HG03432 (cell line): ENCODE results near the gene COG2.
"Not testable (repeated sequence)": the region's sequence is repeated elsewhere in the genome, so short reads cannot be mapped to it uniquely, and the experiment has no call there.

ENCODE experiments used
- ATAC-seq: cut with Tn5 transposase; IDR thresholded peaks from one replicate; pipeline ENCODE4 v1.9.1; 2021; ENCODE audit warnings: mild to moderate bottlenecking, moderate library complexity; ENCODE audit not compliant: unreplicated experiment

COG2 gene

DNA sequence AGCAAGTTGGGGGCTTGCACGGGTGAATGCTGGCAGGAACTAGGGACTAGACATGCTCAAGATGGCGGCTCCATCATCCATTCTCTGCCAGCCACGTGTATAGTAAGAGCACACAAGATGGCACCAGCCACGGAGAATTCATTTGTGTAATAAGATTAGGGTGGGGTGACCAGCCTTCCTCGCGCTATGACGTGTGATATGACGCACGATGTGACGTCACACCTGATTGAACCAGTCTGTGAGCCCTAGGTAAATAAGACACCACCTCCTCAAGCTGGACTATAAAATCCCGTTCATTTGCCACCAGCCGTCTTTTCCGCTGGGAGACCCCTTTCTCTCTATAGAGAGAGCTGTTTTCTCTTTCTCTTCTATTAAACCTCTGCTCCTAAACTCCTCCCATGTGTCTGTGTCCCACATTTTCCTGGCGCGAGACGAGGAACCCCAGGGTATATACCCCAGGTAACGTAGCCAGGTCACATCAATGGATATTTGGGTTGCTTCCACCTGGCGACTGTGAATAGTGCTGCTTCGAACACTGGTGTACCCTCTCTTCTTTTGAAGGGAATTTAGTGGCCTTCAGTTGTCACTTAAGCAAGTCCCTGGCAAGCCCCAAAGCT lies 18.1 kb upstream of the COG2 start:
- ATAC-seq, result no peak

DNA sequence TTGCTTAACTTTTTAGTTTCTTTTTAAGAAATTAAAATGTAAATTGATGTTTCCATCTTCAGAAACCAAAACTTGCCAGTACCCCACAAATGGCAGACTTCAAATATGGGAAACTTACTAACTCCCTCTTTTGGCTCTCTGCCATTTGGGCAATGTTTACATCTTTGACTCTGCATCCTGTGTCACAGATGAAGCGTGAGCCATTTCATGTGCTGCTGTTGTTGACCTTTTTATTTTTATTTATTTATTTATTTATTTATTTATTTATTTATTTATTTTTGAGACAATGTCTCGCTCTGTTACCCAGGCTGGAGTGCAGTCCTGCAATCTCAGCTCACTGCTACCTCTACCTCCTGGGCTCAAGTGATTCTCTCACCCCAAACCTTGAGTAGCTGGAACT lies 16.0 kb upstream of the COG2 start:
- ATAC-seq, result no peak

DNA sequence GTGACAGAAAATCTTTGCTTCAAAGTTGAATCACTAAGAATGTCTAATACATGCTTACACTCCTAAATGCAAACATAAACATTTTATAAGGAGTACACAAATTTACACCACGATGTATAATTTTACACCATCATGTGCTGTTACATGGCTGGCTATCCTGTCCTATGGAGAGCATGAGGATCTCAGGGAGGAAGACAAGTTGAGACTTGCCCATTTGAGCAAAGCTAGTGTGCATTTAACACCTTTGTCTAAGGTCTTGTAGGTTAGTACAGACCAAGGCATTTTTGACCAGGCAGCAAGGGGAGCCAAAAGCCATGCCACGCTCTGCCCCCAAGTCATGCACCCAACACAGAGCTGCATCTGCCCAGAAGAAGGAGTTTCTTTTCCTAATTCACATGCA lies 14.5 kb upstream of the COG2 start:
- ATAC-seq, result no peak

DNA sequence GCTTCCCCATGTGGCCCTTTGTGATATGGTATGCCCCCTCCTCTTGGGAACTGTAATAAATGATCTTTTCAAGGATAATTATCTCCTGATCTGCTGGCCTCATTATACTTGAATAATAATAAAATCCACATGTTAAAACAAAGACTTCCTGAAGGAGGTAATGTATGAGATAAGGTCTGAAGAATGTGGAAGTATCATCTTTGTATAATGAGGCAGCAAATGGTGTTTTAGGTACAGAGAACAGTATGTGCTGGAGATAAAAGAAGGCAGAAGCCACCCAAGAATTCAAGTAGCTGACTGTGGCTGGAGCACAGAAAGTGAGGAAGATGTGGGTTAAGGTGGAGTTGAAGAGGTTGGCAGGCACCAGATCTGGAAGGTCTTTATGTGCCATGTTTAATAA lies 12.8 kb upstream of the COG2 start:
- no peak for ATAC-seq

DNA sequence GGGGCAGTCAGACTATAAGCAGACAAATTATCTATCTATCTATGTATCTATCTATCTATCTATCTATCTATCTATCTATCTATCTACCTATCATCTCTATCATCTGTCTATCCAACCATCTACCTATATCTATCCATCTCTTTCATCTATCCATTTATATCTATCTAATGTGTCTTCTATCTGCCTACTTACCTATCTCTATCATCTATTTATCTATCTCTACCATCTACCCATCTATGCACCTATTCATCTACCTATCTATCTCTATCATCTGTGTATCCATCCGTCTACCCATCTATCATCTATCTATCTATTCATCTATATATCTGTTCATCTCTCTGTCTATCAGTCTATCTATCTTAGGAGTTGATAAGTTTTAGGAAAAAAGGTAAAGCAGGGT lies 10.8 kb upstream of the COG2 start:
- no peak for ATAC-seq

DNA sequence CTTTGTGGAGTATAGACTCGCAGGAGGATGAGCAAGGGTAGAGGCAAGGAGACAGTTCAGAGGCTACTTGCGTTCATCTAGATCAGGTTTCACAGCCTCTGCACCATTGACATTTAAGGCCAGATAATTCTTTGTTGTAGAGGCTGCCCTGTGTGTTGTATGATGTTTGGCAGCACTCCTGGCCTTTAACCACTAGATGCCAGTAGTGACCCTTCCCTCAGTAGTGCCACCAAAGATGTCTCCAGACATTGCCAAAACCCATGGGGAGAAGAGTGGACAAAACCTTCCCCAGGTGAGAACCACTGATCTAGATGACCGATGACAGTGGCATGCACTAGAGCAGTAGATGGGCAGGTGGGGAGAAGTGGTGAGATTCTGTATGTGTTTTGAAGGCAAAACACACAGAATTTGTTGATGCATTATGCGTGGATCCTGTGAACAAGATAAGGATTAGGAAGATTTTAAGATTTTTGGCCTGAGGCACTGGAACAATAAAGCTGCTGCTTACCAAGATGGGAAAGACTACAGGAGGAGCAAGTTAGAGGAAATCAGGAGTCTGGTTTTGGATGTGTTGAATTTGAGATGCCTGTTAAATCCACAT lies 9.9 kb upstream of the COG2 start:
- ATAC-seq, result peak; percentile 55

DNA sequence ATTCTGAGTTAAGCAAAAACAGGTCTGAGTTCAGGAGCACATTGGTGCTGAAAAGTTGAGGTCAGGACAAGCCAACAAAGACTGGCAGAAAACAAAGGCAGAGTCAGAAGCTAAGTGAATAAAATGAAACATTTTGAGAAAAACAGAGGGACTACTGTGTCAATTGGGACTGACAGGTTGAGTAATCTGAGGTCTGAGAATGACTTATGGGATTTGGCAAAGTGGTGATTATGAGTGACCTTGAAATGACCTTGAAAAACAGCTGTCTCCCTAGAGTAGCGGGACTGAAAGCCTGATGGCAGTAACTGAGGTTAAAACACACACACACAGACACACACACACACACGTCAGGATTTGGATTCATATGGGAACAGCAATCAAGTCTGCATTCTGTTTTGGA lies 8.8 kb upstream of the COG2 start:
- ATAC-seq, result no peak

DNA sequence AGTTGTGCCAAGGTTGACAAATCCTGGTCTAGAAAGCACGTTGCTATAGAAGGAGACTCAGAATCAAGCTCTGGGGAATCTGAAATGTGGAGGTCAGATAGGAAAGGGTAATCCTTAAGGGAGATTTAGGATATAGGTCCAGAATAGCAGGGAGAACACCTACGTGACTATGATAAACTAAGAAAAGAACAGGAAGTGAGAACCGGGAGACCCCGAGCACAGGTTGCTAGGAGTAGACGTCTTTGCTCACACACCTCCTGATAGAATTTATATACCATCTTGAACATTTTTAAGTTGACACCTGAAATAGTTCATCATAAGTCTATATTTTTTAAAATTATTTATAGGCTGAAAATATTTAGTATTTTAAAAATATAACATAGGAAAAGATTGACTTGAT lies 7.9 kb upstream of the COG2 start:
- ATAC-seq, result no peak

DNA sequence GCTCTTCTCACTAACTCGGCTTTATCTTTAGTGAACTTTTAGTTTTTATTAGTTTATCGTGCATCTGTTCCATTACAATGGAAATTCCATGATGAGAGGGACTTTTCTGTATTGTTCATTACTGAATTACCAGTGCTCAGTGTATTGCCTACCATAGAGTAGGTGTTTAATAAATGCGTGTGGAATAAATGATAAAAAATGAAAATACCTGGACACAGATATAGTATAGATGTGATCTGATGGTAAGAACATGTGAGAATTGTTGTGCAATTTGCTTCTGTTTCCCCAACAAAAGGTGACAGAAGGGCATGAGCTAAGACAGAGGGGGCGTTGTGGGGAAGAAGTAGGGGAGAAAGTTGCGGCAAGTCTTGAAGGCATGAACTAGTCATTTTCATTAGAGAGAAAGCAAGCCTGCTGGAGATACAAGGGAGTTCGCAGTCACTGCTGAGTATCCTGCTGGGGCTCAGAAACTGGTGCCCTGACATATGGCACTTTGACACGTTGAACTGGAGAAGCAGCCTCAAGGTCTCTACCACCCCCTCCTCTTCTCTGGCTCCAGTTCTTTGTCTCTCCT lies 5.6 kb upstream of the COG2 start:
- no peak for ATAC-seq

DNA sequence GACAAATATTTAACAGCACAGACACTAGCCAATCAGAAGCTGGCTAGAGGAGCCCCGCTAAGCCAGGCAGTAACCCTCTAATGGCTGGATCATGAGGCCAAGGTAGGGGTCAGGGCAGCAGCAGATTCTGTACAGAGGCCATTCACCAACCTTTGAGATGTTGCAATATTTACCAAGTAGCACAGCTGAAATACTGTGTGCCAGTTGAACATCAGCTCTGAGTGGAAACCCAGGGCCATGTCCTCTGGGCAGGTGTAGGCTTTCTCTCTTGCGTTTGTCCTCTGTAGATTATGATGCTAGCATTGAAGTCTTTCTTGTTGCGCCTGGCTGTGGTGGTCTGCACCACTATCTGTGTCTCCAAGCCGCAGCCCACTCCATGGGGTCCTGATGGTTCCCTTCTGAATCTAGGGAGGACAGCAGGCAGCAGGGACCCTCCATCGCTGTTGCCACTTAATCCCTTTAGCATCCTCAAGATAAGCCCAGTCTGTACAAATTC lies 2.5 kb upstream of the COG2 start:
- ATAC-seq, result no peak

DNA sequence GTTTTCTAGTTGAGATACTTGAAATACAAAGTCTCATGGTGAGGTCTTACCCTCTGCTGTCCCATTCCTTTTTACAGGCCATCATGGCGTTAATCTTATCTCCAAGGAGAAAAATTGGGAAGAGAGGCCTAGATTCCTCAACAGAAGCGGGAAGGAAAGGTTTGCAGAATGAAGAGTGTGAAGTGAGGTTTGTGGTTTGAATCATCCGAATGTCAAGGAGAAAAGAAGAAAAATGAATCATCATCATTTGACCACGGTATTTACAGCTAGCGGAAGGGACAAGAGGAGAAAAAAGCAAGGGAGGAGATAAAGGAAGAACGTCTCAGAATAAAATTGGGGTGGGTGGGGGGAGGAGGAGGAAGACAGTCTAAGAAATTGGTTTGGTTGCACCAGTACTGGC lies 935 bp upstream of the COG2 start:
- no peak for ATAC-seq

DNA sequence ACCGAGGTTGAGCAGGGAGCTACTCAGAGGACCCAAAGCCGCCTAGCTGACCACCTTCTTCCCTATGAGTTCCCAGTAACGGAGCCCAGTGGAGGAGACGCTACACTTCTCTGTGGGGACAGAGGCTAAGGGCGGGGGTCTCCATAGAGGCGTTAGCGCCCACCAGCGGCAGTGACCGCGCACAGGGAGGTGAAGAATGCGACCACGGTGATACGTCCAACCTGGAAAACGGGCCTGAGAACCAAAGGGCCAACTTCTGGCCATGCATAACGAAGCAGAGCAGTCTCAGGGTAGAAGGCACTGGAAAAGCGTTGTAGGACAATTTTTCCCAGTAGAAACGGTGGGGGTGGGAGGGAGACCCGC lies 400 bp upstream of the COG2 start:
- ATAC-seq, result no peak

DNA sequence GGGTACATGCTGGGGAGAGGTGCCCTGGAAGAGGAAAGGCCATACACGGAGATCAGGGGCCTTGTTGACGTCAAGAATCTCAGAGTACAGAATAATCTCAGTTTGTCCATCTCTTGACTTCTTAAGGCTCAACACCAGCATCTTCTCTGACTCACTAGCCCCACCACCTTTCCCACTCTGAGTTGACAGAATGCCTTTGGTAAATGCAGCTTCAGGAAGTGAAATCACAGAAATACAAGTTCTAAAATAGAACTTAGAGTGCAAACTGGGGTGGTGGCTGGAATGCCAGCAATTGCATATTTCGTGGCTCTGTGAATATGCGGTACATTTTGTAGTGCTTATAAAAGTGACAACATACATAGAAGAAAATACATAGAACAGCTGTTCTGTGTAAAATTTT lies 1.6 kb downstream of the COG2 start:
- no peak for ATAC-seq

DNA sequence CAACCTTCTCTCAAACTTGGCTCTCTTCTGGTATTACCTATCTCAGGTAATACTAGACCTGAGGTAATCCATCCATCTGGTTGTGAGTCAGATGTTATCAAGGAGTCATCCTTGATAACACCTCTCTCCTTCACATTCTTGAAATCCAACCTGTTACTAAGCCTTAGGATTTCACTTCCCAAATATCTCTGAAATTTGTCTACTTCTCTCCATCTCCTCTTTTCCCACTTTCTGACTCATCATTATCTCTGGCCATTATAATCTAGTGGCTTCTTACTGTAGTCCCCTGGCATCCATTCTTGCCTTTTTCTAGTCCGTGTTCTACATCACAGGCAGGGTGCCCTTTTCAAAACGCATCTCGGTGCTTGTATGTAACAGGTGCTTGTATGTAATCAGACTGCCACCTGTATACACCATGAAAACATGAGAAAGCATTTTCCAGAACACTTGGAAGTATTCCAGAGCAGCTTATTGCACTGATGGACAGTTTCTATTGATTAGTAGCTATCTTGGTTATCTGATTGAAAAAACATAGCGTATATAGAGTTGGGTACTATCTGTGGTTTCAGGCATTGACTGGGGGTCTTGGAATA lies 4.5 kb downstream of the COG2 start:
- no peak for ATAC-seq

DNA sequence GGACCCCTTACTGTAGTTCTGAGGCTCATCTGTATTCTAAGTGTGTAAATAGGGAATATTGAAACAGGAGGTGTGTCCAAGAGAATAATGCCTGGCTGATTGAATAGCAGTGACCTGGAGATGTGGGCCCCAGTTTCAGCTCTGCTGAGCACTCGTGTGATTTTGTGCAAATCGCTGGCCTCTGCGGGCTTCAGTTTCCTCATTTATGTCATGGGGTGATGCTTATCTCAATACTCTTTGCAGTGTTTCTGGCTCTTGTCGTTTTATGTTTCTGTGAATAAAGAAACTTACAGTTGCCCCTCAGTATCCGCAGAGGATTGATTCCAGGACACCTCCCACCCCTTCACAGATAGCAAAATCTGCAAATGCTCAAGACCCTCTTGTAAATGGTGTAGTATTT lies 5.0 kb downstream of the COG2 start:
- no peak for ATAC-seq

DNA sequence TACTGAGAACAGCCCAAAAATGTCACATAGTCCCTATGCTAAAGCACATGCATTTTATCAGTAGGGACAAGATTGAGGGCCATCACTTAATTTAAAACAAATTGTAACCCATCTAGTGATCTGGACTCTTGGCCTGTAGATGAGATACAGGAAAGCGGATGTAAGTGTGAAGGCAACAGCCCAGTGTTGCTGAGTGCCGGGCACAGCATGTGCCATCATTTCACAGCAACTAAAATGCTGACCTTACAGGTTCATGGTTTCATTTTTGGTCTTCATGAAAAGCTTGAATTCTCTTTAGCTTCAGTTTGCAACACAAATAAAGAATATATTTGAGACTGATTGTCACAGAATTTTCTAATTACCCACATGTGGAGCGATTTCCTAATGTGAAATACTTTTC lies 5.8 kb downstream of the COG2 start:
- no peak for ATAC-seq

DNA sequence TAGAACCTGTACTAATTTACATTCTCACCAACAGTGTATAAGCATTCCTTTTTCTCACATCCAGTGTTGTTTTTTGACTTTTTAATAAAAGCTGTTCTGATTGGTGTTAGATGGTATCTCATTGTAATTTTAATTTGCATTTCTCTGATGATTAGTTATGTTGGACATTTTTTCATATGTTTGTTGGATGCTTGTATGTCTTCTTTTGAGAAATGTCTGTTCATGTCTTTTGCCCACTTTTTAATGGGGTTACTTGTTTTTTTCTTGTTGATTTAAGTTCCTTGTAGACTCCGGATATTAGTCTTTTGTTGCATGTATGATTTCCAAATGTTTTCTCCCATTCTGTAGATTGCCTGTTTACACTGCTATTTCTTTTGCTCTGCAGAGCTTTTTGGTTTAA lies 8.0 kb downstream of the COG2 start:
- ATAC-seq, result no peak

DNA sequence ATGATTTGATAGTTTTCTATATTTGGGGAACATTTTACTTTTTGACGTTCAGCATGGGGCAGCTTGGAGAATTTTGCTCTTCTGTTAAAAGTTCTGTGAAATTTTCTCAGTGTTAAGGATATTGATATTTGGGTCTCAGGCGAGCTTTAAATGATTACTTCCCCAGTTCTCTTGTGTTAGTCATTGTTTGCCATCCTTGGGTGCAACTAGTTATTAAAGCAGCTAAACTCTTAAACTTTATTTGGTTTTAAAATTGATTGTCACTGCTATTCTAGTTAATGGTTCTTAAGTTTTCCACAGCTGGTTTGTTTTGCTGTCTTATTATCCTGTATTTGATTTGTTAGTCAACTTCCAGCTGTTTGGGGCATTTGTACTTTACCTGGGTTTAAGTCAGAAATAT lies 9.0 kb downstream of the COG2 start:
- ATAC-seq, result no peak

DNA sequence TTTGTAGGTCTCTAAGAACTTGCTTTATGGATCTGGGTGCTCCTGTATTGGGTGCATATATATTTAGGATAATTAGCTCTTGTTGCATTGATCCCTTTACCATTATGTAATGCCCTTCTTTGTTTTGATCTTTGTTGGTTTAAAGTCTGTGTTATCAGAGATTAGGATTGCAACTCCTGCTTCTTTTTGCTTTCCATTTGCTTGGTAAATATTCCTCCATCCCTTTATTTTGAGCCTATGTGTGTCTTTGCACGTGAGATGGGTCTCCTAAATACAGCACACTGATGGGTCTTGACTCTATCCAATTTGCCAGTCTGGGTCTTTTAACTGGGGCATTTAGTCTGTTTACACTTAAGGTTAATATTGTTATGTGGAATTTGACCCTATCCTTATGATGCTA lies 14.4 kb downstream of the COG2 start:
- not testable (repeated sequence) for ATAC-seq

DNA sequence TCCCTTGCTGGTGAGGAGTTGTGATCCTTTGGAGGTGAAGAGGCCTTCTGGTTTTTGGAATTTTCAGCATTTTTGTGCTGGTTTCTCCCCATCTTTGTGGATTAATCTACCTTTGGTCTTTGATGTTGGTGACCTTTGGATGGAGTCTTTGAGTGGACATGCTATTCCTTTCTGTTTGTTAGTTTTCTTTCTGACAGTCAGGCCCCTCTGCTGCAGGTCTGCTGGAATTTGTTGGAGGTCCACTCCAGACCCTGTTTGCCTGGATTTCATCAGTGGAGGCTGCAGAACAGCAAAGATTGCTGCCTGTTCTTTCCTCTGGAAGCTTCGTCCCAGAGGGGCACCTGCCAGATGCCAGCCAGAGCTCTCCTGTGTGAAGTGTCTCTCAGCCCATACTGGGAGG lies 15.8 kb downstream of the COG2 start:
- not testable (repeated sequence) for ATAC-seq

DNA sequence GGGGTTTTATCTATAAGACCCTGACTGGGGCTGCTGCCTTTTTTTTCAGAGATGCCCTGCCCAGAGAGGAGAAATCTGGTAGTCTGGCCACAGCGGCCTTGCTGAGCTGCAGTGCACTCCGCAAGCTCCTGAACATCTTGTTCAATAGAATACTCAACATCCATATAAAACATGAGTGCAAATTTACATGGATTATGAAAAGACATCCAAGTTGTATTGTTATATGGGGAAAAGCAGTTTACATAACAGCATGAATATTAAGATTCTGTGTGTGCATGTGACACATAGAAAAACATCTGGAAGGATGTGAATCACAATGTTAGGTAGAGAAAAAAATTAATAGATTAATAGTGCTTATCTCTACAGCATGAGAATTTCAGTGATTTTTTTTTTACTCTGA lies 16.4 kb downstream of the COG2 start:
- no peak for ATAC-seq

DNA sequence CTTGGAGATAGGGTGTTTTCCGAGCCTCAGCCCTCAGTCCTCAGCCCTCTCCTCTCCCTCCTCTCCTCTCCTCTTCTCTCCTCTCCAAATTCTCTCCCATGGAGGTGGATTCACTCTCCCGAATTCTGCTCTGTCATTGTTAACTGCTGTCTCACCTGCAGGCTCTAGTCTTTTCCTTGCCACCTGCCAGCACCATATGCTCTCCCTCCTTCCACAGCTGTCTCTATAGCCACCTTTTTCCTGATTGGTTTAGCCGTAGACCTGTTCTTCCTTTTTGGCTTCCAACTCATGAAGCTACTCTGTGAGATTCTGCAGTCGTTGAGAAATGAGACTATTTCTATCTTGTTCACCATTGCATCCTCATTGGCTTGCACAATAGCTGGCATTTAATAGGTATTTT lies 19.7 kb downstream of the COG2 start:
- no peak for ATAC-seq
